Astrocyte (in vitro differentiated cells and primary cell): ENCODE measurements around the gene NPHS1. TPM values are rescaled to one million over a fixed set of nuclear protein-coding genes. Genes with fewer than 3 reads are reported as not detected.

ENCODE experiments used
- DNase-seq: peaks from one replicate; pipeline ENCODE4 v3.0.0-alpha.2; 2010; ENCODE audit warnings: low read depth
- FAIRE-seq: peaks from 2 replicates; lab custom pipeline; 2011; peaks lifted over from hg19 to GRCh38; lab: Jason Lieb, UNC
- H2AFZ ChIP-seq: 2 replicates; pipeline ENCODE4 v1.6.0; 2012; ENCODE audit warnings: low read depth, low read length, inconsistent platforms
- H3K27ac ChIP-seq: 2 replicates; pipeline ENCODE4 v1.5.1; 2011; ENCODE audit warnings: low read depth, low read length, inconsistent platforms
- H3K27me3 ChIP-seq: 2 replicates; pipeline ENCODE4 v1.6.0; 2011; ENCODE audit warnings: low read length, inconsistent platforms; ENCODE audit not compliant: insufficient read depth
- H3K36me3 ChIP-seq: 2 replicates; pipeline ENCODE4 v1.5.1; 2011; ENCODE audit warnings: low read length, inconsistent platforms; ENCODE audit not compliant: insufficient read depth
- H3K4me1 ChIP-seq: 2 replicates; pipeline ENCODE4 v1.5.1; 2011; ENCODE audit warnings: low read length, inconsistent platforms; ENCODE audit not compliant: insufficient read depth
- H3K4me2 ChIP-seq: 2 replicates; pipeline ENCODE4 v1.6.0; 2012; ENCODE audit warnings: low read length, inconsistent platforms
- H3K4me3 ChIP-seq: 2 replicates; pipeline ENCODE4 v1.5.1; 2011; ENCODE audit warnings: low read depth, mild to moderate bottlenecking, low read length, inconsistent platforms; ENCODE audit not compliant: insufficient read depth
- H3K79me2 ChIP-seq: 2 replicates; pipeline ENCODE4 v1.6.0; 2012; ENCODE audit warnings: mild to moderate bottlenecking, low read length, inconsistent platforms; ENCODE audit not compliant: insufficient read depth
- H3K9ac ChIP-seq: 2 replicates; pipeline ENCODE4 v1.6.0; 2012; ENCODE audit warnings: mild to moderate bottlenecking, low read length, inconsistent platforms
- H3K9me3 ChIP-seq: 2 replicates; pipeline ENCODE4 v1.5.1; 2012; ENCODE audit warnings: low read depth, mild to moderate bottlenecking, low read length, inconsistent platforms; ENCODE audit not compliant: insufficient read depth
- H4K20me1 ChIP-seq: 2 replicates; pipeline ENCODE4 v1.6.0; 2012; ENCODE audit warnings: low read length, inconsistent platforms; ENCODE audit not compliant: insufficient read depth
- H3K27ac Mint-ChIP-seq: one replicate; pipeline ENCODE4 v1.8.0; 2021; ENCODE audit warnings: mild to moderate bottlenecking, mixed read lengths; ENCODE audit not compliant: unreplicated experiment
- H3K27me3 Mint-ChIP-seq: one replicate; pipeline ENCODE4 v1.8.0; 2021; ENCODE audit warnings: low read depth, mixed read lengths; ENCODE audit not compliant: unreplicated experiment
- H3K36me3 Mint-ChIP-seq: one replicate; pipeline ENCODE4 v1.8.0; 2021; ENCODE audit warnings: low read depth, mixed read lengths; ENCODE audit not compliant: unreplicated experiment
- H3K4me1 Mint-ChIP-seq: one replicate; pipeline ENCODE4 v1.8.0; 2021; ENCODE audit warnings: low read depth, mixed read lengths; ENCODE audit not compliant: unreplicated experiment
- H3K4me3 Mint-ChIP-seq: one replicate; pipeline ENCODE4 v1.8.0; 2021; ENCODE audit warnings: mild to moderate bottlenecking, moderate library complexity, mixed read lengths; ENCODE audit not compliant: unreplicated experiment
- H3K9me3 Mint-ChIP-seq: one replicate; pipeline ENCODE4 v1.8.0; 2021; ENCODE audit warnings: mild to moderate bottlenecking, mixed read lengths; ENCODE audit not compliant: unreplicated experiment
- EZH2 ChIP-seq: IDR thresholded peaks from 2 replicates; pipeline ENCODE4 v1.6.1; 2012; ENCODE audit warnings: mild to moderate bottlenecking, low read length, inconsistent platforms; ENCODE audit not compliant: insufficient read depth
- total RNA-seq: library from RNA; stranded (reverse); gene quantifications from 2 replicates; pipeline ENCODE4 v1.2.1, GENCODE V29; 2021
- TF ChIP-seq, protein P1 (sequence below): IDR thresholded peaks from 2 replicates; pipeline ENCODE4 v1.5.1; 2011; ENCODE audit warnings: low read depth, mild to moderate bottlenecking, inconsistent platforms, low read length, moderate library complexity; ENCODE audit not compliant: insufficient read depth

The NPHS1 gene
- total RNA-seq, 1 donor from 2014 or later: not detected

- H3K4me2 ChIP-seq: no peak overlapping the region
- peaks cover 2% of the 10 kb centered on the region for H3K4me1 ChIP-seq
- no peak overlapping the region for H3K4me3 ChIP-seq
- H3K27me3 Mint-ChIP-seq: peaks cover 14% of the 10 kb centered on the region
- no peak for DNase-seq
- H3K27ac Mint-ChIP-seq: no peak overlapping the region
- no peak overlapping the region for H3K4me3 Mint-ChIP-seq
- no peaks in the 10 kb centered on the region for H3K27me3 ChIP-seq
- no peak for FAIRE-seq
- no peaks in the 10 kb centered on the region for H3K79me2 ChIP-seq
- peaks cover 4% of the 10 kb centered on the region for H3K9me3 Mint-ChIP-seq
- TF ChIP-seq, protein P1, sequence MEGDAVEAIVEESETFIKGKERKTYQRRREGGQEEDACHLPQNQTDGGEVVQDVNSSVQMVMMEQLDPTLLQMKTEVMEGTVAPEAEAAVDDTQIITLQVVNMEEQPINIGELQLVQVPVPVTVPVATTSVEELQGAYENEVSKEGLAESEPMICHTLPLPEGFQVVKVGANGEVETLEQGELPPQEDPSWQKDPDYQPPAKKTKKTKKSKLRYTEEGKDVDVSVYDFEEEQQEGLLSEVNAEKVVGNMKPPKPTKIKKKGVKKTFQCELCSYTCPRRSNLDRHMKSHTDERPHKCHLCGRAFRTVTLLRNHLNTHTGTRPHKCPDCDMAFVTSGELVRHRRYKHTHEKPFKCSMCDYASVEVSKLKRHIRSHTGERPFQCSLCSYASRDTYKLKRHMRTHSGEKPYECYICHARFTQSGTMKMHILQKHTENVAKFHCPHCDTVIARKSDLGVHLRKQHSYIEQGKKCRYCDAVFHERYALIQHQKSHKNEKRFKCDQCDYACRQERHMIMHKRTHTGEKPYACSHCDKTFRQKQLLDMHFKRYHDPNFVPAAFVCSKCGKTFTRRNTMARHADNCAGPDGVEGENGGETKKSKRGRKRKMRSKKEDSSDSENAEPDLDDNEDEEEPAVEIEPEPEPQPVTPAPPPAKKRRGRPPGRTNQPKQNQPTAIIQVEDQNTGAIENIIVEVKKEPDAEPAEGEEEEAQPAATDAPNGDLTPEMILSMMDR: no peak
- TF ChIP-seq EZH2: no peak
- H3K4me1 Mint-ChIP-seq: no peaks in the 10 kb centered on the region
- H3K36me3 Mint-ChIP-seq: peaks cover 21% of the 10 kb centered on the region
- no peak overlapping the region for H2AFZ ChIP-seq
- H3K36me3 ChIP-seq: no peaks in the 10 kb centered on the region
- H3K9ac ChIP-seq: no peak overlapping the region
- H4K20me1 ChIP-seq: peaks cover 5% of the 10 kb centered on the region
- no peaks in the 10 kb centered on the region for H3K9me3 ChIP-seq
- H3K27ac ChIP-seq: no peak overlapping the region
Measured at GRCh38 chr19:35874392-35874930, 22.2 kb upstream of the NPHS1 start.

- no peaks in the 10 kb centered on the region for H3K4me1 Mint-ChIP-seq
- H4K20me1 ChIP-seq: peaks cover 5% of the 10 kb centered on the region
- no peak overlapping the region for H3K4me2 ChIP-seq
- H3K4me3 Mint-ChIP-seq: no peak overlapping the region
- no peak overlapping the region for H3K27ac ChIP-seq
- H3K9me3 Mint-ChIP-seq: no peaks in the 10 kb centered on the region
- H3K9me3 ChIP-seq: no peaks in the 10 kb centered on the region
- H2AFZ ChIP-seq: no peak overlapping the region
- H3K79me2 ChIP-seq: no peaks in the 10 kb centered on the region
- H3K36me3 ChIP-seq: no peaks in the 10 kb centered on the region
- TF ChIP-seq EZH2: no peak
- TF ChIP-seq, protein P1: no peak
- no peak overlapping the region for H3K9ac ChIP-seq
- H3K4me1 ChIP-seq: peaks cover 8% of the 10 kb centered on the region
- peaks cover 3% of the 10 kb centered on the region for H3K27me3 ChIP-seq
- no peak overlapping the region for H3K4me3 ChIP-seq
- peaks cover 20% of the 10 kb centered on the region for H3K27me3 Mint-ChIP-seq
- peaks cover 19% of the 10 kb centered on the region for H3K36me3 Mint-ChIP-seq
- H3K27ac Mint-ChIP-seq: no peak overlapping the region
- no peak for FAIRE-seq
- no peak for DNase-seq
Measured at GRCh38 chr19:35872180-35872579, 19.9 kb upstream of the NPHS1 start.

DNA sequence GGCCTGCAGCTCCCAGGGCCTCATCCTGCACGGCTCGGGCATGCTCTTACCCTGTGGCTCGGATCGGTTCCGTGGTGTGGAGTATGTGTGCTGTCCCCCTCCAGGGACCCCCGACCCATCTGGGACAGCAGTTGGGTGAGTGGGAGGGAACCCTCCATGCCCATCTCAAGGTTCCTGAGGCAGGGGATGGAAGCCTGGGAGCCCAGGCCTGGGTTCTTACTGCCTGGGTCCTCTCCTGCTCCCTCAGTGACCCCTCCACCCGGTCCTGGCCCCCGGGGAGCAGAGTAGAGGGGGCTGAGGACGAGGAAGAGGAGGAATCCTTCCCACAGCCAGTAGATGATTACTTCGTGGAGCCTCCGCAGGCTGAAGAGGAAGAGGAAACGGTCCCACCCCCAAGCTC lies 19.3 kb upstream of the NPHS1 start:
- no peak overlapping the region for H2AFZ ChIP-seq
- H4K20me1 ChIP-seq: peaks cover 5% of the 10 kb centered on the region
- no peaks in the 10 kb centered on the region for H3K36me3 ChIP-seq
- no peak overlapping the region for H3K4me3 Mint-ChIP-seq
- no peaks in the 10 kb centered on the region for H3K79me2 ChIP-seq
- no peak overlapping the region for H3K4me3 ChIP-seq
- no peak overlapping the region for H3K9ac ChIP-seq
- DNase-seq: no peak
- H3K27ac ChIP-seq: no peak overlapping the region
- H3K27ac Mint-ChIP-seq: no peak overlapping the region
- FAIRE-seq: no peak
- peaks cover 8% of the 10 kb centered on the region for H3K4me1 ChIP-seq
- no peaks in the 10 kb centered on the region for H3K9me3 ChIP-seq
- peaks cover 3% of the 10 kb centered on the region for H3K27me3 ChIP-seq
- TF ChIP-seq, protein P1: no peak
- TF ChIP-seq EZH2: no peak
- H3K4me1 Mint-ChIP-seq: no peaks in the 10 kb centered on the region
- peaks cover 23% of the 10 kb centered on the region for H3K27me3 Mint-ChIP-seq
- H3K4me2 ChIP-seq: no peak overlapping the region
- H3K36me3 Mint-ChIP-seq: peaks cover 19% of the 10 kb centered on the region
- no peaks in the 10 kb centered on the region for H3K9me3 Mint-ChIP-seq
